ENCODE results near the gene SERTAD3.
"Not testable (repeated sequence)": the region's sequence is repeated elsewhere in the genome, so short reads cannot be mapped to it uniquely, and the experiment has no call there.

Gene SERTAD3

DNA sequence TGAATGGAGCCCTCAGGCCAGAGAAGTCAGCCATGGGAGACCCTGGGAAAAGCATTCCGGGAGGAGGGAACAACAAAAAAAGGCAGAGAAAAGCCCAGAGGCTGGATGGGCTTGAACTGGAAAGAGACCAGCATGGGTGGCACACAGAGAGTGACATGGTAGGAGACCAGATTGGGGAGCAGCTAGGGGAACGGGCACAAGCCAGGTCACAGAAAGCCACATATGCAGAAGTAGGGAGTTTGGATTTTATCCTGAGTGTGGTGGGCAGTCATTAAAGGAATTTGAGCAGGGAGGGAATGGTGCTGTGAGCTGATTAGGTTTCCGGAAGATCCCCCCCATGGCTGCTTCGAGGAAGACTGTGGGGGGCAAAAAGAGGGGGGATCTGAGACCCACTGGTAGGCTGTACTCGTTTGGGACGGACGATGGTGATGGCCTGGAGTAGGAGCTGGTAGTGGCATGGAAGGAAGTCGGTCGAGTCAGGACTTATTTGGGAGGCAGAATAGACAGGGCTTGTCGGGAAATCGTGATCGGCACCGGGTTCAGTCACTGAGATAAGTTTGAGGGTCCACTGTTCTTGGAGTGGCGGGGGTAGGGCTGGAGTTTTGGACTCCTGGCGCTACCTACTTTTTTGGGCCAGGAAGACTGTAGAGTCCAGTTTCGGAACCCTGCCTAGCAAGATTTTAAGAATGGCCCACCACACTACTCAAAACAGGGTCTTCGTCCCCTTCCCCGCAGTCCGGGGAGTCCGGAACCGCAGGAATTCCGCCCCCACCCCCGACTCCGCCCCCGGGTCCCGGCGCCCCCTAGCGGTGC, 19.3 kb downstream of the SERTAD3 start:
- DNase-seq = no peak

- no peak for DNase-seq
Observed at GRCh38 chr19:40423938-40424337, 20.2 kb downstream of the SERTAD3 start.

DNA sequence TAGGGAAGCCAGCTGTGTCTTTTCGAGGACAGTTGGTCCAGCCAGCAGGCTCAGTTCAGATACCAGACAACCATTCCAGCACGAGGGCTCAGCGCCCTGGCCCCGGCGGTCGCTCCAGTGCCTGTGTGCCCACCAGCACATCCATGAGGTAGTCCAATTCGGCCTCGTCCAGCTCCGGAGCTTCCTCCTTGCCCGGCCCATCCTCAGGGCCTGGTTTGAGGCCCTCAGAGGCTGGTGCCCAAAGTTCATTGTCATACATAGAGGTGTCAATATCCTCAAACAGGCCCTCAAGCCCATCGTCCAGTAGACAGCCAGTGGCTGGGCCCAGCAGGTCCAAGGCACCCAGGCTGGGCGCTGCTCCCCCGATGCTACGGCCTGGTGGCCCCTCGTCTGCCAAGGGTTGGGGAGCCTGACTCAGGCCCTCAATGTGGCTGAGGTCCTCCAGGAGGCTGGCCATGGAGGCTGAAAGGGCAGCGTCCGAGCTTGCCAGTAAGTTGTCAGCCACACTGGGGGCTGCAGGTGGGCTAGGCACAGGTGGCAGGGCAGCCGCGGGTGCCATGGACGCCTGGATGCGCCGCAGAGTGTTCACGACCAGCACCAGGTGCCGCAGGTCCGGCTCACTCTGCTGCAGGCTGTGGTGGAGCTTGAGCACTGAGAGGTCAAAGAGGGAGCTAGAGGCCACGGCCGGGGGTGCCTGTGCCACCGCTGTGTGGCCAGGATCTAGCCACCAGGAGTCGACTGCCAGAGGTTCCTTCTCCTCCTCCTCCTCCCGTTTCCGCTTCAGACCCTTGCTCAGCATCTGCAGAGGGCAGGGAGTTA, 21.2 kb downstream of the SERTAD3 start:
- DNase-seq = no peak

DNA sequence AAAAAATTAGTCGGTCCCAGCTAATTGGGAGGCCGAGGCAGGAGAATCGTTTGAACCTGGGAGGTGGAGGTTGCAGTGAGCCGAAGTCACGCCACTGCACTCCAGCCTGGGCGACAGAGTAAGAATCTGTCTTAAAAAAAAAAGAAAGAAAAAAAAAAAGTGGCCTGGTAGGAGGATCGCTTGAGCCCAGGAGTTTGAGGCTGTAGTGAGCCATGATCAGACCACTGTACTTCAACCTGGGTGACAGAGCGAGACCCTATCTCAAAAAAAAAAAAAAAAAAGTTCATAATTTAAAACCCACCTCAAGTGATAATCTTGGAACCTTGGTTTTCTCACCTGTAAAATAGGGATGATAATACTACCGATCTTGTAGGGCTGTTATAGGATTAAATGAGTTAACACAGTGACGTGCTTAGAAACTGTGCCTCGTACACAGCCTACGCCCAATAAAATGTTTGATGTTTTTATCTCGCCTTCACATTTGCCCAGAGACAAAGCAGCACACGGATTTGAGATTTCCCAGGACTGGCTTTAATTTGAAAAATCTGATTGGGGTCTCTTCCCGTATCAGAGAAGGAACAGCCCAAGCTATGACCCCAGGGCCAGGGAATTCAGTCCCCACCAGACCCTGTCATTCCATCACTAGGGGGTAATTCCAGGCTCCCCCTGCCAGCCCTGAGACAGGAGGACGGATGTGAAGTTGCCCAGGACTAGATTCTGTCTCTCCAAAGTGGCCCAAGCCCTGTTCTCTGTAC, 22.0 kb downstream of the SERTAD3 start:
- no peak for DNase-seq

- DNase-seq = peak; percentile 85
Observed at GRCh38 chr19:40420766-40421765, 23.1 kb downstream of the SERTAD3 start.

DNA sequence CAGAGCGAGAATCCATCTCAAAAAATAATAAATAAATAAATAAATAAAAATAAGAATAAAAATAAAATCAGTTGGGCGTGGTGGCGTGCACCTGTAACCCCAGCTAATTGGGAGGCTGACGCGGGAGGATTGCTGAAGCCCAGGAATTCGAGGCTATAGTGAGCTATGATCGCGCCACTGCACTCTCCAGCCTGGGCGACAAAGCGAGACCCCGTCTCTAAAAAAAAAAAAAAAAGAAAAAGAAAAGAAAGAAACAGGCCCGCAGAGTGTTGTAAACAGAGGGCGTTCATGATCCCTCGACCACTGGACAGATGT, 23.7 kb downstream of the SERTAD3 start:
- no peak for DNase-seq

DNA sequence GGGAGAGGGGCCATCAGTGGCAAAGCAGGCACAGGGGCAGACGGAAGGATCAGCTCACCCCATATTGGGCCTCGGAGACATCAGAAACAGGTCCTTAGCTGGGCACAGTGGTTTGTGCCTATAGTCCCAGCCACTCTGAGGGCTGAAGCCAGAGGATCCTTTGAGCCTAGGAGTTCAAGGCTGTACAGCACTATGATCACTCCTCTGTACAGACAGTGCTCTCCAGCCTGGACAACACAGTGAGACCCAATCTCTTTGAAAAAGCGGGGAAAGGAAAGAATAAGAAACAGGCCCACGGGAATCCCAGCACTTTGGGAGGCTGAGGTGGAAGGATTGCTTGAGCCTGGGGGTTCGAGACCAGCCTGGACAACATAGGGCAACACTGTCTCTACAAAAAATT, 24.4 kb downstream of the SERTAD3 start:
- DNase-seq = no peak

- no peak for DNase-seq
Observed at GRCh38 chr19:40419066-40419612, 25.0 kb downstream of the SERTAD3 start.

GRCh38 chr19:40418040-40418439, 26.1 kb downstream of the SERTAD3 start:
- no peak for DNase-seq

- no peak for DNase-seq
Observed at GRCh38 chr19:40417643-40417981, 26.5 kb downstream of the SERTAD3 start.

GRCh38 chr19:40416918-40417642, 27.1 kb downstream of the SERTAD3 start:
- peak; percentile 74 for DNase-seq

DNA sequence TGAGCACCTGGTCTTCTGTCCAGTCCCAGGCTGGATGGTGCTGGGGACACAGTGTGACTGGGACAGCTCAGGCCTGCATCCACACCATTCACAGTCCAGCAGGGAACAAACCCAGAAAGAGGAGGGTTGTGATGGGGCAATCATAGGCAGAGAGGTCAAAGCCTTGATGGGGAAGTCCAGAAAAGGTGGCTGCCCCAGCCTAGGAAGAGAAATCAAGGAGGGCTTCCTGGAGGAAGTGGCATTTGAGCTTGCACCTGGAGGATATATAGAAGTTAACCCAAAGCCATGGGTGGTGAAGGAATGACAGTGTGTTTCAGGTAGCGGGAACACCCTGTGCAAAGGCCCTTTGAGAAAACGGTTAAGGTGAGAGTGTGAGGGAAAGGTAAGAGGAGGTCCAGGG, 28.4 kb downstream of the SERTAD3 start:
- no peak for DNase-seq

GRCh38 chr19:40414542-40415535, 29.3 kb downstream of the SERTAD3 start:
- no peak for DNase-seq

- DNase-seq = no peak
Observed at GRCh38 chr19:40413291-40413845, 30.8 kb downstream of the SERTAD3 start, which contains the start of gene PRX. PRX (minus strand) TSS chr19:40413378; CDS start chr19:40407932, 5,446 bp downstream.

GRCh38 chr19:40412866-40413265, 31.3 kb downstream of the SERTAD3 start:
- DNase-seq = no peak

DNA sequence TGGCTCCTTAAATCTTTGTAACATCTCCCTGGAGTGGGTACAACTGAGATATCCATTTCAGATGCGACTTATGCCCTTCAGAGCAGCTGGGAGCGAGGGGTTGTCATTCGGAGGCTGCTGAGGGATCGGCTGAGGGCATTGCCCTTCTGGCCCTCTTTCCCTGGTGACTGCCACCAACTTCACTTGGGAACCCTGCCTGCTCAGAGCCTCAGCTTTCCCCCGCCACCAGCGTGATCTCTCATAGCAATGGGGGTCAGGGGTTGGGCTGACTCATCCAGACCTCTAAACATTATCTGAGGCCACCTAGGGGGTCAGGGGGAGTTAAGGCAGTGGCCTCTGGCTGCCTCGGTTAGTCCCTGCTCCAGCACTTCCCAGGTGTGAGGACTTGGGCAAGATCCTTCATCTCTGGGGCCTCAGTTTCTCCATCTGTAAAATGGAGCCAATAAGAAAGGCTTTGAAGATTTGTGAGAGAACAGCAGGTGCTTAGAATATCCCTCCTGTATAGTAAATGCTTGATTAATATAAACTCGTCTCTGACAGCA, 32.1 kb downstream of the SERTAD3 start:
- no peak for DNase-seq

GRCh38 chr19:40411125-40411842, 32.9 kb downstream of the SERTAD3 start:
- no peak for DNase-seq

GRCh38 chr19:40410030-40410389, 34.1 kb downstream of the SERTAD3 start:
- DNase-seq = no peak

GRCh38 chr19:40408598-40408925, 35.6 kb downstream of the SERTAD3 start:
- DNase-seq = not testable (repeated sequence)
